Parathyroid adenoma (tissue), 2 donors: ENCODE data around the gene ZNF853.
"Not testable (repeated sequence)": the region's sequence is repeated elsewhere in the genome, so short reads cannot be mapped to it uniquely, and the experiment has no call there.

Experiments used
- H2AFZ ChIP-seq: fragments of 300-600 bp; sonication (generic); one replicate; pipeline ENCODE4 v1.7.0; 2017; ENCODE audit warnings: antibody characterized with exemption, mild to moderate bottlenecking
- H3K27ac ChIP-seq: fragments of 300-600 bp; sonication (generic); one replicate; pipeline ENCODE4 v1.7.0; 2017
- H3K27me3 ChIP-seq: fragments of 300-600 bp; sonication (generic); one replicate; pipeline ENCODE4 v1.7.0; 2017; ENCODE audit warnings: low read length; ENCODE audit not compliant: control insufficient read depth, insufficient read depth
- H3K36me3 ChIP-seq: fragments of 300-600 bp; sonication (generic); one replicate; pipeline ENCODE4 v1.7.0; 2017; ENCODE audit warnings: low read length; ENCODE audit not compliant: control insufficient read depth, insufficient read depth
- H3K4me1 ChIP-seq: fragments of 300-600 bp; sonication (generic); one replicate; pipeline ENCODE4 v1.7.0; 2017; ENCODE audit warnings: control low read depth
- H3K4me2 ChIP-seq: fragments of 300-600 bp; sonication (generic); one replicate; pipeline ENCODE4 v1.7.0; 2017; ENCODE audit warnings: low read length
- H3K4me3 ChIP-seq: fragments of 300-600 bp; sonication (generic); one replicate; pipeline ENCODE4 v1.7.0; 2017; ENCODE audit warnings: low read depth, low read length
- H3K79me2 ChIP-seq: fragments of 300-600 bp; sonication (generic); one replicate; pipeline ENCODE4 v1.7.0; 2017; ENCODE audit warnings: control low read depth
- H3K9ac ChIP-seq: fragments of 300-600 bp; sonication (generic); one replicate; pipeline ENCODE4 v1.7.0; 2017; ENCODE audit warnings: mild to moderate bottlenecking
- H3K9me3 ChIP-seq: fragments of 300-600 bp; sonication (generic); one replicate; pipeline ENCODE4 v1.7.0; 2017; ENCODE audit warnings: low read length; ENCODE audit not compliant: control insufficient read depth
- CTCF ChIP-seq: fragments of 300-600 bp; sonication (generic); IDR thresholded peaks from one replicate; pipeline ENCODE4 v1.7.0; 2017; ENCODE audit warnings: antibody characterized with exemption, mild to moderate bottlenecking
- donor health status: primary hyperparathyroidism.

The ZNF853 gene

DNA sequence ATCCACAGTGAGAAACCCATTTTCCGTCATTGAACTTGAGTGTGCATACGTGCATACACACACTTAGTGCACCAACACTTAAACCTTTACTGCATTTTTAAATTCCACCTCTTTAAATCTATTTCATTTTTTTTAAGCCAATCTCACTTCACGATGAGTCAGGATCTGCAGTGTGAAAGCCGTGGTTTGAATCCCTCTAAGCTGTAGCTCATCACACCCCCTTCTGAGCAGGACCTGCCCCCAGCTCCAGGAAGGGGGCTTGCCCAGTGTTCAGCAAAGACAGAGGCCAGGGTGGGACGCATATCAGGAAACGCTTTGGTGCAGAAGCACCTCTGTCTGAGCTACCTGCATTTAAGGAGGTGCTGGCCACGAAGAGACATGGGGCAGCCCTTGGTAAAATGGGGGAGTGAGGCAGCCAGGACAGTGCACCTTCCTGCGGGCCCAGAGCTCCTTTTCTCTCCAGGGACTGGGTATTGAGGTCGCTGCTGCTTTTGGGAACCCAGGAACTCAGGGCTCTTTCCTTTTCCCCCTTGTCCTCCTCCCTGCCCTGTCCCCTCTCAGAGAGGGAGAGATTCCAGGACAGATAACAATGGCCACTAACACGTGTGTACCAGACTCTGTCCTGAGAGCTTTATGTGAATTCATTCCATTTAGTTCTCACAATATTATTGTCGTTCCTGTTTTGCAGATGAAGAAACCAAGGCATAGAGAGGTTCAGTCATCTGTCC lies 43.4 kb downstream of the ZNF853 start:
- Histone ChIP-seq H3K9me3 (no peaks in the 10 kb centered on the region), H3K9ac (no peak overlapping the region)
- no peak for TF ChIP-seq CTCF

GRCh38 chr7:6670851-6671250 lies 55.4 kb downstream of the ZNF853 start:
- H3K9me3 ChIP-seq, H3K4me2 ChIP-seq, H3K4me1 ChIP-seq, H3K27me3 ChIP-seq, H3K79me2 ChIP-seq, H2AFZ ChIP-seq, H3K36me3 ChIP-seq, H3K4me3 ChIP-seq, H3K27ac ChIP-seq, H3K9ac ChIP-seq: not testable (repeated sequence)

More for the DNA sequence above, 43.4 kb downstream of the ZNF853 start:
- H2AFZ ChIP-seq = no peak overlapping the region
- no peaks in the 10 kb centered on the region for H3K79me2 ChIP-seq
- H3K4me1 ChIP-seq = peaks cover 6% of the 10 kb centered on the region
- H3K27me3 ChIP-seq = no peaks in the 10 kb centered on the region
- H3K27ac ChIP-seq = no peak overlapping the region
- no peak overlapping the region for H3K4me2 ChIP-seq
- no peaks in the 10 kb centered on the region for H3K36me3 ChIP-seq
- no peak overlapping the region for H3K4me3 ChIP-seq
